ENCODE data around the gene TSEN15.

DNA sequence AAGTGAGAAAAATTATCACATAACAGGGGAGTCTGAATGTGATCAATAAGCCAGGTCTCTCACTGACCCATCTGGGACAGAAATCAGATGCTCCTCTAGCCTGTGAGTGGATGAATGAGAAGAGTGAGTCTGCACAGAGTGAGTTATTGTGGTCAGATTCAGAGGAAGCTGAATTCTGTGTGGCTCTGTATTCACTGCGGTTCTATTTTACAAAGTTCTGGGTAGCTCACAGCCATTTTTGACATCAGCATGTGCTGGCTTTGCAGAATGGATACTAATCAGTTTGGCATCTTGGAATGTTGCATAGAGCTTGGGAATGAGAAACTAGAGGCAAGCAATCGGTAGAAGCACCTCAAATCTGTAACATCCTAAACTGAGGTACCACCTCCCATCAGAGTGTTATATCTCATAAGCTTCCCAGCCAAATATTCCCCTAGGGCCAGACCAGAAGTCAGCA is 17.8 kb upstream of the TSEN15 start:
- TF ChIP-seq, protein P1, sequence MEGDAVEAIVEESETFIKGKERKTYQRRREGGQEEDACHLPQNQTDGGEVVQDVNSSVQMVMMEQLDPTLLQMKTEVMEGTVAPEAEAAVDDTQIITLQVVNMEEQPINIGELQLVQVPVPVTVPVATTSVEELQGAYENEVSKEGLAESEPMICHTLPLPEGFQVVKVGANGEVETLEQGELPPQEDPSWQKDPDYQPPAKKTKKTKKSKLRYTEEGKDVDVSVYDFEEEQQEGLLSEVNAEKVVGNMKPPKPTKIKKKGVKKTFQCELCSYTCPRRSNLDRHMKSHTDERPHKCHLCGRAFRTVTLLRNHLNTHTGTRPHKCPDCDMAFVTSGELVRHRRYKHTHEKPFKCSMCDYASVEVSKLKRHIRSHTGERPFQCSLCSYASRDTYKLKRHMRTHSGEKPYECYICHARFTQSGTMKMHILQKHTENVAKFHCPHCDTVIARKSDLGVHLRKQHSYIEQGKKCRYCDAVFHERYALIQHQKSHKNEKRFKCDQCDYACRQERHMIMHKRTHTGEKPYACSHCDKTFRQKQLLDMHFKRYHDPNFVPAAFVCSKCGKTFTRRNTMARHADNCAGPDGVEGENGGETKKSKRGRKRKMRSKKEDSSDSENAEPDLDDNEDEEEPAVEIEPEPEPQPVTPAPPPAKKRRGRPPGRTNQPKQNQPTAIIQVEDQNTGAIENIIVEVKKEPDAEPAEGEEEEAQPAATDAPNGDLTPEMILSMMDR (IDR thresholded peaks at IDR 0.05; ENCODE audit: low read length), result no peak
- no peak for TF ChIP-seq EZH2 (optimal IDR thresholded peaks at IDR 0.05; ENCODE audit: low read depth, low read length)

Measured in MM.1S (cell line).